GM19351 (cell line): ENCODE measurements around the gene TREML4.
A peak's percentile ranks its signal among the peaks of the same experiment; 100 is the strongest.

ENCODE experiments used
- ATAC-seq: cut with Tn5 transposase; IDR thresholded peaks from one replicate; pipeline ENCODE4 v1.9.1; 2021; ENCODE audit warnings: mild to moderate bottlenecking, moderate library complexity; ENCODE audit not compliant: unreplicated experiment

Gene TREML4

GRCh38 chr6:41247882-41248705 lies 19.9 kb downstream of the TREML4 start:
- ATAC-seq, result no peak

GRCh38 chr6:41252401-41253169 lies 24.4 kb downstream of the TREML4 start:
- no peak for ATAC-seq

GRCh38 chr6:41255110-41255509 lies 27.0 kb downstream of the TREML4 start:
- ATAC-seq, result no peak

GRCh38 chr6:41255638-41256246 lies 27.6 kb downstream of the TREML4 start:
- peak; percentile 38 for ATAC-seq

- ATAC-seq, result peak; percentile 91
These were observed 28.2 kb downstream of the TREML4 start for GRCh38 chr6:41256383-41256782.

GRCh38 chr6:41257369-41258195 lies 29.4 kb downstream of the TREML4 start:
- no peak for ATAC-seq

- no peak for ATAC-seq
These were observed 30.0 kb downstream of the TREML4 start for GRCh38 chr6:41258196-41258493.

- no peak for ATAC-seq
These were observed 34.3 kb downstream of the TREML4 start for GRCh38 chr6:41262401-41262800.

- ATAC-seq, result no peak
These were observed 35.1 kb downstream of the TREML4 start for GRCh38 chr6:41263267-41263666.

GRCh38 chr6:41266541-41266940 lies 38.4 kb downstream of the TREML4 start:
- ATAC-seq, result no peak

- no peak for ATAC-seq
These were observed 40.3 kb downstream of the TREML4 start for GRCh38 chr6:41268478-41268877.

- ATAC-seq, result no peak
These were observed 41.0 kb downstream of the TREML4 start for GRCh38 chr6:41269166-41269565.

GRCh38 chr6:41269716-41270115 lies 41.6 kb downstream of the TREML4 start:
- no peak for ATAC-seq

GRCh38 chr6:41271901-41272395 lies 43.8 kb downstream of the TREML4 start:
- no peak for ATAC-seq

- ATAC-seq, result no peak
These were observed 44.6 kb downstream of the TREML4 start for GRCh38 chr6:41272591-41273240.

- ATAC-seq, result no peak
These were observed 45.6 kb downstream of the TREML4 start for GRCh38 chr6:41273714-41274113.

GRCh38 chr6:41274256-41274655 lies 46.1 kb downstream of the TREML4 start:
- no peak for ATAC-seq

- ATAC-seq, result no peak
These were observed 47.3 kb downstream of the TREML4 start for GRCh38 chr6:41275489-41275888.

GRCh38 chr6:41277605-41278004 lies 49.5 kb downstream of the TREML4 start:
- ATAC-seq, result no peak

- no peak for ATAC-seq
These were observed 50.7 kb downstream of the TREML4 start for GRCh38 chr6:41278699-41279405.
